ENCODE measurements around the gene GNL3. TPM values are rescaled to one million over a fixed set of nuclear protein-coding genes. Genes with fewer than 3 reads are reported as not detected.
A peak's percentile ranks its signal among the peaks of the same experiment; 100 is the strongest.

The GNL3 gene
- total and polyA plus RNA-seq, 2 donors (not counting 1 experiment from before 2014, with no cell fraction given): 75.2 to 99.9 TPM

DNA sequence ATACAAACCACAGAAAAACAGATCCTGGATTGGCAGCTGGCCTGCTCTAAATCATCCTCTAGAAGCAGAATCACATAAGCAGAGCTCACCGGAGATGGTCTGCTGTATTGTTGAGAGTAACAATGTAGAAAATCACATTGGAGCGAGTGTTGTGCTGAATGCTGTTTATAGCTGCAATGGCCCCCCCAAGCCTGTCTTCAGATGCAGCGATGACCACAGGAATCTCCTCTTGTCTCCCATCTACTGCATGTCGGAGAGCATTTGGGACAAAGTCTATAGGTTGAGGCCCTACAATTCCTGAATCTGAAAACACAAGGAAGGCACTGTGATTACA, 11.8 kb downstream of the GNL3 start:
- no peak overlapping the region for H3K27ac ChIP-seq (ENCODE audit: insufficient read depth, low read length)

DNA sequence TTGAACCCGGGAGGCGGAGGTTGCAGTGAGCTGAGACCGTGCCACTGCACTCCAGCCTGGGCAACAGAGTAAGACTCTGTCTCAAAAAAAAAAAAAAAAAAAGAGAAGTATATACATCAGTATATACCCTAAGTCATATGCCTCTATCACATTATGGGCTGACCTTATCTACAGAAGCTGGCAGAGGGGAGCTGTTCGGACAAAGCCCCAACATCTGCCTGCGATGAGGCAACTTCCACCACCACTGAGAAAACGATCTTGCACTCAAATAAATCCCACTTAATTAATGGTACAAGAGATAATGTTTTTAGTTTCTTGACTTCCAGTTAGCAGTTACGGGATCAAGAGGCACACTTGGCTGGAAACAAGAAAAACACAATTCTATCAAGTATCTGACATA, 17.5 kb downstream of the GNL3 start:
- Histone ChIP-seq H3K27ac (ENCODE audit: insufficient read depth, low read length) (no peak overlapping the region), H4K20me1 (ENCODE audit: control insufficient read depth, extremely low read depth, insufficient read depth, low read length) (no peaks in the 10 kb centered on the region), H3K4me2 (ENCODE audit: extremely low read depth, insufficient read depth, low read length) (no peak overlapping the region), H3K36me3 (ENCODE audit: control insufficient read depth, insufficient read depth, low read length) (no peaks in the 10 kb centered on the region), H3K4me3 (replicated peaks in 1 of 4; ENCODE audit: control extremely low read depth in 1 of 4, insufficient read depth in 1 of 4, low read depth in 3 of 4, low read length in 4 of 4) (peak overlapping the region in 2 of 4 experiments; percentile 28 to 100), H3K27me3 (ENCODE audit: control insufficient read depth, insufficient read depth, low read length) (no peaks in the 10 kb centered on the region), H3K79me2 (ENCODE audit: control insufficient read depth, insufficient read depth, low read length) (peaks cover 63% of the 10 kb centered on the region), H2AFZ (ENCODE audit: low read length) (no peak overlapping the region), H3K9me3 (ENCODE audit: control insufficient read depth, insufficient read depth, low read depth, low read length) (no peaks in the 10 kb centered on the region), H3K9ac (ENCODE audit: insufficient read depth, low read length) (no peak overlapping the region), H3K4me1 (ENCODE audit: control insufficient read depth, extremely low read depth, insufficient read depth, low read length) (peaks cover 5% of the 10 kb centered on the region)
- TF ChIP-seq EZH2 (IDR thresholded peaks at IDR 0.05; ENCODE audit: low read length, missing control alignments): no peak
- DNase-seq (ENCODE audit: low read depth in 2 of 2): no peak

More for the DNA sequence above, 11.8 kb downstream of the GNL3 start:
- H3K9ac ChIP-seq (ENCODE audit: insufficient read depth, low read length): no peak overlapping the region
- no peak overlapping the region for H3K4me2 ChIP-seq (ENCODE audit: extremely low read depth, insufficient read depth, low read length)
- no peaks in the 10 kb centered on the region for H3K27me3 ChIP-seq (ENCODE audit: control insufficient read depth, insufficient read depth, low read length)
- DNase-seq (ENCODE audit: low read depth in 2 of 2): no peak
- H3K9me3 ChIP-seq (ENCODE audit: control insufficient read depth, insufficient read depth, low read depth, low read length): no peaks in the 10 kb centered on the region
- H3K36me3 ChIP-seq (ENCODE audit: control insufficient read depth, insufficient read depth, low read length): peaks cover 20% of the 10 kb centered on the region
- peaks cover 18% of the 10 kb centered on the region for H3K79me2 ChIP-seq (ENCODE audit: control insufficient read depth, insufficient read depth, low read length)
- H3K4me3 ChIP-seq (replicated peaks in 1 of 4; ENCODE audit: control extremely low read depth in 1 of 4, insufficient read depth in 1 of 4, low read depth in 3 of 4, low read length in 4 of 4): no peak overlapping the region
- no peak for TF ChIP-seq EZH2 (IDR thresholded peaks at IDR 0.05; ENCODE audit: low read length, missing control alignments)
- TF ChIP-seq, protein P1, sequence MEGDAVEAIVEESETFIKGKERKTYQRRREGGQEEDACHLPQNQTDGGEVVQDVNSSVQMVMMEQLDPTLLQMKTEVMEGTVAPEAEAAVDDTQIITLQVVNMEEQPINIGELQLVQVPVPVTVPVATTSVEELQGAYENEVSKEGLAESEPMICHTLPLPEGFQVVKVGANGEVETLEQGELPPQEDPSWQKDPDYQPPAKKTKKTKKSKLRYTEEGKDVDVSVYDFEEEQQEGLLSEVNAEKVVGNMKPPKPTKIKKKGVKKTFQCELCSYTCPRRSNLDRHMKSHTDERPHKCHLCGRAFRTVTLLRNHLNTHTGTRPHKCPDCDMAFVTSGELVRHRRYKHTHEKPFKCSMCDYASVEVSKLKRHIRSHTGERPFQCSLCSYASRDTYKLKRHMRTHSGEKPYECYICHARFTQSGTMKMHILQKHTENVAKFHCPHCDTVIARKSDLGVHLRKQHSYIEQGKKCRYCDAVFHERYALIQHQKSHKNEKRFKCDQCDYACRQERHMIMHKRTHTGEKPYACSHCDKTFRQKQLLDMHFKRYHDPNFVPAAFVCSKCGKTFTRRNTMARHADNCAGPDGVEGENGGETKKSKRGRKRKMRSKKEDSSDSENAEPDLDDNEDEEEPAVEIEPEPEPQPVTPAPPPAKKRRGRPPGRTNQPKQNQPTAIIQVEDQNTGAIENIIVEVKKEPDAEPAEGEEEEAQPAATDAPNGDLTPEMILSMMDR (conservative IDR thresholded peaks at IDR 0.05 in 1 of 2, IDR thresholded peaks at IDR 0.05 in 1 of 2; ENCODE audit: low read depth in 1 of 2, low read length in 2 of 2): no peak
- no peak overlapping the region for H2AFZ ChIP-seq (ENCODE audit: low read length)
- H3K4me1 ChIP-seq (ENCODE audit: control insufficient read depth, extremely low read depth, insufficient read depth, low read length): no peaks in the 10 kb centered on the region
- H4K20me1 ChIP-seq (ENCODE audit: control insufficient read depth, extremely low read depth, insufficient read depth, low read length): no peaks in the 10 kb centered on the region

DNA sequence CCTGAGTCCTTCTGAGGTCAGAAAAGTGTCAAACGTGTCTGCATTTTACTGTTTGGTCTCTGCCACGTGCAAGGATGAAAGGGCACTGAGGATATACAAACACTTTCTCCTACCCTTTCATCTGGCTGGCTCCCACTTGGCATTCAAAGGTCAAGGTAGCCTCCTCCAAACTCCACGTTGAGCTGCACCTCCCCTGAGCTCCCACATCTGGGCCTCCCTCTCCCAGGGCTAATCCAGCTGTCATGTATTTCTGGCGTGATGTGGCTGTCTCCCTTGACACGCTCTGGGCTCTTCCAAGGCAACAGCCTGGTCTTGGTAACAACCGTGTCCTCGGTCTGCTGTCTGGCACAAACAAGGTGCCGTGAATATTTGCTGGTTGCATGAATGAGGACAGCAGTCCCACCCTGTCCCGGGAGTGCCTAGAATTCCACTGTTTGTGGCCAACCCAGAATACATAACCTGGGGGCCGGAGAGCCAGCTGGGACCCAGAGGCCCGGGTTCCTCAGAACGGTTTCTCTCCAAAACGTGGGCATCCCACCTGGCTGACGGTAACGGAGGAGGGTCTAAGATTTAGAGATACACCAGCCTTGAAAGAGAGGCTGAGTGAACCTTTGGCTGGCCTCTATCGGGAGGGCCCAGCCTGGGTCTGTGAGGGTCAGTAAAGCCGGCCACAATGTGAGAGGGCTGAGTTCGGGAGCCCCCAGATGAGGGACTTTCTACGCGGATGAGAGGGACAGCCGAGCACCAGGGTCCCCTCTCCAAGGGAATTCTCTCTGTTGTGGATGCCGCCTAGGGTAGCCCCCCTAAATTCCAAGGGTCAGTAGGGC, 19.0 kb downstream of the GNL3 start:
- H3K36me3 ChIP-seq (ENCODE audit: control insufficient read depth, insufficient read depth, low read length): no peaks in the 10 kb centered on the region
- peaks cover 5% of the 10 kb centered on the region for H3K4me1 ChIP-seq (ENCODE audit: control insufficient read depth, extremely low read depth, insufficient read depth, low read length)
- peak overlapping the region; percentile 63 for H2AFZ ChIP-seq (ENCODE audit: low read length)
- H3K27me3 ChIP-seq (ENCODE audit: control insufficient read depth, insufficient read depth, low read length): no peaks in the 10 kb centered on the region
- TF ChIP-seq, protein P1 (conservative IDR thresholded peaks at IDR 0.05 in 1 of 2, IDR thresholded peaks at IDR 0.05 in 1 of 2; ENCODE audit: low read depth in 1 of 2, low read length in 2 of 2): no peak
- peak overlapping the region; percentile 86 for H3K9ac ChIP-seq (ENCODE audit: insufficient read depth, low read length)
- H4K20me1 ChIP-seq (ENCODE audit: control insufficient read depth, extremely low read depth, insufficient read depth, low read length): no peaks in the 10 kb centered on the region
- peak overlapping the region; percentile 50 to 100 (median 92) for H3K4me3 ChIP-seq (replicated peaks in 1 of 4; ENCODE audit: control extremely low read depth in 1 of 4, insufficient read depth in 1 of 4, low read depth in 3 of 4, low read length in 4 of 4)
- H3K4me2 ChIP-seq (ENCODE audit: extremely low read depth, insufficient read depth, low read length): peak overlapping the region; percentile 79
- H3K79me2 ChIP-seq (ENCODE audit: control insufficient read depth, insufficient read depth, low read length): peaks cover 63% of the 10 kb centered on the region
- DNase-seq (ENCODE audit: low read depth in 2 of 2): peak; percentile 36 to 48
- no peaks in the 10 kb centered on the region for H3K9me3 ChIP-seq (ENCODE audit: control insufficient read depth, insufficient read depth, low read depth, low read length)
- peak overlapping the region; percentile 93 for H3K27ac ChIP-seq (ENCODE audit: insufficient read depth, low read length)
